IPS-20b (cell line): ENCODE measurements around the gene SH3BP5.

Experiments used
- H3K27ac ChIP-seq: one replicate; pipeline ENCODE4 v1.5.1; 2013; ENCODE audit warnings: low read length
- H3K27me3 ChIP-seq: 2 replicates; pipeline ENCODE4 v1.6.1; 2013; ENCODE audit warnings: mild to moderate bottlenecking, low read length, inconsistent platforms; ENCODE audit not compliant: insufficient read depth
- H3K36me3 ChIP-seq: 2 replicates; pipeline ENCODE4 v1.6.1; 2013; ENCODE audit warnings: low read depth, mild to moderate bottlenecking, inconsistent platforms, low read length, moderate library complexity; ENCODE audit not compliant: insufficient read depth
- H3K4me1 ChIP-seq: 2 replicates; pipeline ENCODE4 v1.6.1; 2013; ENCODE audit warnings: mild to moderate bottlenecking, control low read depth, inconsistent platforms, low read length, moderate library complexity; ENCODE audit not compliant: insufficient read depth
- H3K4me3 ChIP-seq: 2 replicates; pipeline ENCODE4 v1.5.1; 2013; ENCODE audit warnings: mild to moderate bottlenecking, low read length, inconsistent platforms
- H3K9ac ChIP-seq: 2 replicates; pipeline ENCODE4 v1.6.1; 2013; ENCODE audit warnings: low read depth, mild to moderate bottlenecking, inconsistent platforms, low read length, moderate library complexity
- H3K9me3 ChIP-seq: 2 replicates; pipeline ENCODE4 v1.6.1; 2013; ENCODE audit warnings: mild to moderate bottlenecking, low read depth, low read length, inconsistent platforms; ENCODE audit not compliant: insufficient read depth

The SH3BP5 gene

GRCh38 chr3:15333099-15333955 is 941 bp upstream of the SH3BP5 start:
- H3K27ac ChIP-seq = no peak overlapping the region

DNA sequence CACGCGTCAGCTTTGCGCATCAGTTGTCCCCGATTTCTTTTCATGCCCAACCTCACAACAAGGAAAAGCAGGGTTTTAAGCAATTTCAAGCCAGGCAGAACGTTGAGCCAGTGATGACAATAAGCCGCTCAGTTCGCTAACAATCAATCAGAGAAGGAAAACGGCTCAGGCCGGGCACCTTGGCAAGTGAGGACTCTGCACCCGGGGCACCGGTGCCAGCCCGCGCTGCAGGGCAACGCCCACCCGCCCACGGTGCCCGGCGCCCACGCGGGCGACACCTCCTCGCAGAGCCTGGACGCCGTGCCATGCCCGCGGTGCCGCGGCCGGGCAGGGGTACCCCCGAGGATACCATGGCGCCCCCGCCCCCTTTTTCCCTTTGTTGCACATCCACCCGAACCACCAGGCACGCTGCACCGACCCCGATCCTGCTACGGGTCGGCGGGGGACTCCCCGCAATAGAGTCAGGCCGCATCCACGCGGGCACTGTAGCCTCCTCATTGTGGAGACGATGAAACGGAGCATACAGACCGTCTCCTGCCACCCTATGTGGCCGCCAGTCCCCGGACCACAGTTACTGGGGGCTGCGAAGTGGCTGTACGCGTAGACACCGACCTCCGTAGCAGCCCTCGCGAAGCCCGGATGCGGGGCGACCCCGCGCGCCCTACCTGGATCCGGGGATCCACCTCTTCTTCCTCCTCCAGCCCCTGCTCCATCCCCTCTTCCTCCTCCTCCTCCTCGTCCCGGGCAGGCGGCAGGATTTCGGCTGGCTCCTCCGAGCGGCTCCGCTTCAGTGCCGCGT is 581 bp downstream of the SH3BP5 start:
- H3K4me1 ChIP-seq = peaks cover 10% of the 10 kb centered on the region; the same call in 1 of the 2 replicates
- peak overlapping the region; percentile 77; the same call in 1 of the 2 replicates for H3K9ac ChIP-seq
- H3K27me3 ChIP-seq = peaks cover 33% of the 10 kb centered on the region
- H3K9me3 ChIP-seq = no peaks in the 10 kb centered on the region
- peak overlapping the region; percentile 80 for H3K4me3 ChIP-seq
- no peak overlapping the region for H3K27ac ChIP-seq
- H3K36me3 ChIP-seq = peaks cover 6% of the 10 kb centered on the region; the same call in 1 of the 2 replicates

More at GRCh38 chr3:15333099-15333955, 941 bp upstream of the SH3BP5 start:
- H3K9ac ChIP-seq = peak overlapping the region; percentile 77; the same call in 1 of the 2 replicates
- H3K36me3 ChIP-seq = peaks cover 6% of the 10 kb centered on the region; the same call in 1 of the 2 replicates
- no peaks in the 10 kb centered on the region for H3K9me3 ChIP-seq
- peaks cover 10% of the 10 kb centered on the region; the same call in 1 of the 2 replicates for H3K4me1 ChIP-seq
- H3K27me3 ChIP-seq = peaks cover 33% of the 10 kb centered on the region
- peak overlapping the region; percentile 80 for H3K4me3 ChIP-seq

GRCh38 chr3:15331072-15331605 is 1.2 kb downstream of the SH3BP5 start:
- peaks cover 11% of the 10 kb centered on the region; the same call in 1 of the 2 replicates for H3K4me1 ChIP-seq
- H3K36me3 ChIP-seq = peaks cover 6% of the 10 kb centered on the region; the same call in 1 of the 2 replicates
- no peak overlapping the region for H3K27ac ChIP-seq
- peak overlapping the region; percentile 80 for H3K4me3 ChIP-seq
- peaks cover 33% of the 10 kb centered on the region for H3K27me3 ChIP-seq
- H3K9ac ChIP-seq = peak overlapping the region; percentile 77; the same call in 1 of the 2 replicates
- no peaks in the 10 kb centered on the region for H3K9me3 ChIP-seq

GRCh38 chr3:15330031-15330596 is 2.3 kb downstream of the SH3BP5 start:
- peaks cover 33% of the 10 kb centered on the region for H3K27me3 ChIP-seq
- no peaks in the 10 kb centered on the region for H3K9me3 ChIP-seq
- H3K4me3 ChIP-seq = no peak overlapping the region
- no peak overlapping the region for H3K9ac ChIP-seq
- H3K36me3 ChIP-seq = peaks cover 6% of the 10 kb centered on the region; the same call in 1 of the 2 replicates
- H3K27ac ChIP-seq = no peak overlapping the region
- H3K4me1 ChIP-seq = peaks cover 21% of the 10 kb centered on the region

DNA sequence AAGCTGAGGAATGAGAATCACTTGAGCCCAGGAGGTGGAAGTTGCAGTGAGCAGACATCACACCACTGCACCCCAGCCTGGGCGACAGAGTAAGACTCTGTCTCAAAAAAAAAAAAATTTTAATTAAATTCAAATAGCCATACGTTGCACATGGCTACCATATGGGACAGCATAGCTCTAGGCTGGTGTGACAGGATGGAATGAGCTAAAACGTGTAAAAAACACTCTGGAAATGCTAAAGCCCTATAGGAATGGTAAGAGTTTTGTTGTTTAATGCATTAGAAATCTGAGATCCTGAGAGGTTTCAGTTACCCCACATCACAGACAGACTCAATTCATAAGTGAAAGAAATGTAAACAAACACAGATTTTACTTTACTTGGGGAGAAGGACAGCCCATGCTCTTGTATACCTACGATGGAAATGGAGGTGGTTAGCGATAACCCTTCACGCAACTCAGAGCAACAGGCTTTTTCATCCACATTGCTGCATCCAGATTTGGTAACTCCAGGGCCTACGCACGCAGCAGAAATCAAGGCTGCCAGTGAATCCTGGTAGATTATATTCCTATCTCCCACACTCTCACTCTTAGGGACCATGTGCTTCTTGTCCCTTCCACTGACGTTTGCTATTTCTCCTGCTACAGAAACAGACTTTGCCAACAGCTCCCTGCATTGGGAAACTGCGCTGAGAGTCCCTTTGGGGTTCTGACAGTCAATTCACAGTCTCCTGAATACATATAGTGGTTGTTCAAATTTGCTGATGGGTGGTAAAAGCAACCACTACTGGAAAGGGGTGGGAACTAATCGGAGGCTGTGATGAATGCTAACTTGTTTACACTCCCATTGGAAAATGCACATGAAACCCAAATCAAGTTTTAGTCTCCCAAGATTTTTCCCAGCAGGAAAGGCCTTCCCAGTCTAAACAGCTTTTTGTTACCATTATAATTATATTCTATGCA is 3.1 kb downstream of the SH3BP5 start:
- H3K4me3 ChIP-seq = no peak overlapping the region
- no peak overlapping the region for H3K27ac ChIP-seq
- H3K27me3 ChIP-seq = peaks cover 33% of the 10 kb centered on the region
- peaks cover 27% of the 10 kb centered on the region for H3K4me1 ChIP-seq
- no peak overlapping the region for H3K9ac ChIP-seq
- H3K36me3 ChIP-seq = peaks cover 6% of the 10 kb centered on the region; the same call in 1 of the 2 replicates
- no peaks in the 10 kb centered on the region for H3K9me3 ChIP-seq

DNA sequence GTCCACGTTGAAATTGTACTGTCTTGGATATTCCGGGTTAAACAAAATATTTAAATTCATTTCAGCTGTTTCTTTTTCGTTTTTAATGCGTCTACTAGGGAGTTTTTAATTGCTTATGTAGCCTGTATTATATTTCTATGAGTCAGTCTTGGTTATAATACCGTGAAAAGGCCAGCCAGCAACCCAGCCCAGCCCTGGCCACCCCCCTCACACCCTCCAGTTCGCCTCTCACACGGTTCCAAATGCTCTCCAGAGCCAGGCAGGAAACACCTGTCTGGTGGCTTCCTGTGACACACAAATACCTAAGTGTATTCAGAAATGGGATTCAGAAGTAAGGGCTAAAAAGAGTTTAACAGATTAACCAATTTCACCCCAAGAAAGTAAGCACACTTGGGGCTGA is 4.4 kb downstream of the SH3BP5 start:
- H3K9me3 ChIP-seq = no peaks in the 10 kb centered on the region
- H3K27ac ChIP-seq = no peak overlapping the region
- peaks cover 29% of the 10 kb centered on the region for H3K4me1 ChIP-seq
- no peak overlapping the region for H3K9ac ChIP-seq
- peaks cover 6% of the 10 kb centered on the region; the same call in 1 of the 2 replicates for H3K36me3 ChIP-seq
- no peak overlapping the region for H3K4me3 ChIP-seq
- peaks cover 19% of the 10 kb centered on the region for H3K27me3 ChIP-seq

GRCh38 chr3:15326673-15327072 is 5.7 kb downstream of the SH3BP5 start:
- no peak overlapping the region for H3K9ac ChIP-seq
- H3K36me3 ChIP-seq = peaks cover 6% of the 10 kb centered on the region; the same call in 1 of the 2 replicates
- H3K4me1 ChIP-seq = peaks cover 29% of the 10 kb centered on the region
- H3K27ac ChIP-seq = no peak overlapping the region
- no peaks in the 10 kb centered on the region for H3K9me3 ChIP-seq
- H3K27me3 ChIP-seq = peaks cover 10% of the 10 kb centered on the region
- no peak overlapping the region for H3K4me3 ChIP-seq

GRCh38 chr3:15326037-15326436 is 6.3 kb downstream of the SH3BP5 start:
- H3K4me3 ChIP-seq = no peak overlapping the region
- H3K27me3 ChIP-seq = peaks cover 4% of the 10 kb centered on the region
- H3K4me1 ChIP-seq = peaks cover 29% of the 10 kb centered on the region
- no peaks in the 10 kb centered on the region for H3K9me3 ChIP-seq
- no peak overlapping the region for H3K9ac ChIP-seq
- H3K27ac ChIP-seq = no peak overlapping the region
- peaks cover 6% of the 10 kb centered on the region; the same call in 1 of the 2 replicates for H3K36me3 ChIP-seq

DNA sequence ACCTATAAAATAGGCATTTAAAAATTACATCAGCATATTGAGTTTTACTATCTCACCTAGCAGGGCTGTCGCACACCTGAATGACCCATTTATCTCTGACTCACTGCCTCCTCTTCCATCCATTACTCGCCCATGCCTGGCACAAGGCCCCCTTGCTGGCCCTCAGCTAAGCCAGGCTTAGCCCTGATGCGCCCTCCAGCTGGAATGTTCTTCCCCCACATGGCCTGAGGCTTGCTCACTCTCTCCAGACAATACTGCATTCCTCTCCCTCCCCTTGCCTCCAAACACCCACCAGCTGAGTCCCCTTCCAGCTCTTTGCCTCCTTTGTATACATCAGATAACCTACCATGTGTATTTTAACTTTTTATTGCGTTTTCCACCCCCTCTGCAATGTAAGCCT is 7.2 kb downstream of the SH3BP5 start:
- no peaks in the 10 kb centered on the region for H3K9me3 ChIP-seq
- H3K36me3 ChIP-seq = peaks cover 6% of the 10 kb centered on the region; the same call in 1 of the 2 replicates
- no peak overlapping the region for H3K4me3 ChIP-seq
- H3K27ac ChIP-seq = no peak overlapping the region
- H3K4me1 ChIP-seq = peaks cover 31% of the 10 kb centered on the region
- no peak overlapping the region for H3K9ac ChIP-seq
- no peaks in the 10 kb centered on the region for H3K27me3 ChIP-seq

GRCh38 chr3:15324379-15324808 is 8.0 kb downstream of the SH3BP5 start:
- peaks cover 4% of the 10 kb centered on the region; the same call in 1 of the 2 replicates for H3K36me3 ChIP-seq
- H3K27ac ChIP-seq = no peak overlapping the region
- no peak overlapping the region for H3K4me3 ChIP-seq
- peaks cover 25% of the 10 kb centered on the region for H3K4me1 ChIP-seq
- no peaks in the 10 kb centered on the region for H3K27me3 ChIP-seq
- H3K9ac ChIP-seq = peak overlapping the region; percentile 24; the same call in 1 of the 2 replicates
- no peaks in the 10 kb centered on the region for H3K9me3 ChIP-seq
